ENCODE measurements around the gene TYW1. TPM values are rescaled to one million over a fixed set of nuclear protein-coding genes. Genes with fewer than 3 reads are reported as not detected.
"Not testable (repeated sequence)": the region's sequence is repeated elsewhere in the genome, so short reads cannot be mapped to it uniquely, and the experiment has no call there.

TYW1 gene
- total RNA-seq, 2 experiments from 2014 or later: 15.4 to 16.4 TPM

DNA sequence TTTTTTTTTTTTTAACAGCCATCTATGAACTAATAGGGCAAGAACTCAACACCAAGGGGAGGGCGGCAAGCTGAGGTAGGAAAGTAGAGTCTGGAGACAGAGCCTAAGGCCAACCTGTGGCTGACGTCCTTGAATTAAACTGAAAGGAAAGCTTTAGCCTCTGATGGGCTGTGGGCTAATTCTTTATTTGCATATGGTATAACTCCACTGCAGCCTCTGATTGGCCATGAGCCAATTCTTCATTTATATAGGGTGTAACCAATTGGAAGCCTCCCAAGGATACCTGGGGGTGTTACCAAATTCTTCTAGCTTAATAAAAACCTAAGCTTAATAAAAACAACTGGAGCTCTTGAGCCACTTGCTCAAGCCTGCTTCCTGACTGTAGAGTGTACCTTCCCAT is 10.3 kb downstream of the TYW1 start:
- CTCF ChIA-PET: no interaction called here
- H3K27ac Mint-ChIP-seq: no peak overlapping the region
- no peak for DNase-seq
- peaks cover 2% of the 10 kb centered on the region for H3K4me1 Mint-ChIP-seq
- no peak overlapping the region for H3K4me3 Mint-ChIP-seq
- H3K9me3 Mint-ChIP-seq: no peaks in the 10 kb centered on the region
- POLR2A ChIA-PET: no interaction called here
- H3K27me3 Mint-ChIP-seq: no peaks in the 10 kb centered on the region
- peaks cover 30% of the 10 kb centered on the region for H3K36me3 Mint-ChIP-seq (ENCODE audit: low read depth)

DNA sequence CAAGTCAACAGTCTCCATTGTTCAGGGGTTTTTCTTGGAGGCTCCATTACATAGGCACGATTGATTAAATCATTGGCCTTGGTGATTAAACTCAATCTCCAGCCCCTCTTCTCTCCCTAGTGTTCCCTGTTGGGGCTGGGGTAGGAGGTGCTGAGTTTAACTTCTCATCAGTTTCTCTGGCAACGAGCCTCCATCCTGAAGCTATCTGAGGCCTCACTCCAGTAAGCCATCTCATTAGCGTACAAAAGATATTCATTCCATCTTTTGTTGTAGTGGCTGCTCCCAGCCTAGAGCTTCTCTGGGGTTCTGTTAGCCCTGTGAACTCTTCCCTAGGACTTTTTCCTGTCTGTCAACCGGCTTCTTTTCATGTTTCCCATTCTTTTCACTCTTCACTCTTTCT is 11.6 kb downstream of the TYW1 start:
- POLR2A ChIA-PET: no interaction called here
- Mint-ChIP-seq H3K4me3 (no peak overlapping the region), H3K4me1 (peaks cover 2% of the 10 kb centered on the region), H3K9me3 (no peaks in the 10 kb centered on the region), H3K36me3 (ENCODE audit: low read depth) (peaks cover 32% of the 10 kb centered on the region), H3K27ac (no peak overlapping the region), H3K27me3 (no peaks in the 10 kb centered on the region)
- no peak for DNase-seq
- CTCF ChIA-PET: no interaction called here

DNA sequence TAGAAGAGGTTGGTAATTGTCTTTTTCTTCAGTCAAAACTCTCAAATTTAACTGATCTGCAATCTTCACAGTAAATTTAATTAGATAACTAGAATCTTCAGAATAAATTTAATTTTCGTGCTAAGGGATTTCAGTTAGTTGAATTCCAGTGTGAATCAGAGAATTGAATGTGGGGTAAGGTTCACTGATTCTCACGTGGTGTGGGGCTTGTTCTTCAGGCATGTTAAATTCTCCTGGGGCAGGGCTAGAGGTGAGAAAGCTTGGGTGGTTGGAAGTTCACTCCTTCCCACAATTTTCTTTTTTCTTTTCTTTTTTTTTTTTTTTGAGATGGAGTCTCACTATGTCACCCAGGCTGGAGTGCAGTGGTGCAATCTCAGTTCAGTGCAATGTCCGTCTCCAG is 13.0 kb downstream of the TYW1 start:
- DNase-seq, CTCF ChIA-PET, POLR2A ChIA-PET, H3K9me3 Mint-ChIP-seq, H3K27me3 Mint-ChIP-seq, H3K4me1 Mint-ChIP-seq, H3K27ac Mint-ChIP-seq, H3K4me3 Mint-ChIP-seq: not testable (repeated sequence)
- peaks cover 34% of the 10 kb centered on the region for H3K36me3 Mint-ChIP-seq (ENCODE audit: low read depth)

DNA sequence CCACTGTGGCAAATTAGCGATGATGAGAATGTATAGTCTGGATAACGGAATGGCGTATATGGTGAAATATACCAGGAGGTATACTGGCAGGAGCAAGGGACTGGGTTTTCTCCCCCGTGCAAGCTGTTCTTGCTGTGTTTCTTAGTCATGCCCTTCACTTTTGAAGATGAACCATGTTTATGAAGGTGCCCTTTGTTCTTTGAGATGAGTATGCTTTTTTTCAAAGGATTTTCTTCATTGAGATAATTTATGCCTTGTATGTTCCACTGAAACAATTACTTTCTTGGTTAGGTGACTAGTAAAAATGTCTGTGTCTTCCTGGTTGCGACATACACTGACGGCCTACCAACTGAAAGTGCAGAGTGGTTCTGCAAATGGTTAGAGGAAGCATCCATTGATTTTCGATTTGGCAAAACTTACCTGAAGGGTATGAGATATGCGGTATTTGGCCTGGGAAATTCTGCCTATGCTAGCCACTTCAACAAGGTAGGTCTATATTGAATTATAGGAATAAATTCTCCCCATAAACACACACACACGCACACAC is 17.5 kb downstream of the TYW1 start:
- peaks cover 31% of the 10 kb centered on the region for H3K36me3 Mint-ChIP-seq (ENCODE audit: low read depth)
- H3K4me1 Mint-ChIP-seq, DNase-seq, H3K27ac Mint-ChIP-seq, H3K27me3 Mint-ChIP-seq, H3K4me3 Mint-ChIP-seq, H3K9me3 Mint-ChIP-seq, POLR2A ChIA-PET: not testable (repeated sequence)
- CTCF ChIA-PET: interaction anchor here (0.6 kb wide), 1 partner anchor 18 kb away, joined by 3 read pairs; the partner anchor contains the start of gene TYW1

- H3K36me3 Mint-ChIP-seq (ENCODE audit: low read depth): peaks cover 45% of the 10 kb centered on the region
- H3K27ac Mint-ChIP-seq, DNase-seq, H3K27me3 Mint-ChIP-seq, H3K9me3 Mint-ChIP-seq, POLR2A ChIA-PET, H3K4me3 Mint-ChIP-seq, CTCF ChIA-PET: not testable (repeated sequence)
- peaks cover 12% of the 10 kb centered on the region for H3K4me1 Mint-ChIP-seq
These were observed 21.3 kb downstream of the TYW1 start for GRCh38 chr7:67017971-67018370.

DNA sequence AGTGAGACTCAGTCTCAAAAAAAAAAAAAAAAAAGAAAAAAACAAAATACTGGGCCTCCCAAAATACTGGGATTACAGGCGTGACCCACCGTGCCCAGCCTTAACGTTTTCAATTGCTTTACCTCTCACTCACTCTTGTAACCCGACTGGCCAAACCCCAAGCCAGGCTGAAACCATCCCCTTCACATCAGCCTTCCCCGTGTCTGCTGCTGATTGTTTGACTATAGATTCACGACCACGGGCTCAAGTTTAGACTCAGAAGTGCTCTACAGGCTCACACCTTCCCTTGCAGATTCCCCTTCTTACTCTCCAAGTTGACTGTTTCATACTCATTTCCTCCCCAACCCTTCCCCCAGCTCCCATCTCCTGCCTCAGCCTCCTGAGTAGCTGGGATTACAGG is 22.3 kb downstream of the TYW1 start:
- H3K36me3 Mint-ChIP-seq (ENCODE audit: low read depth): peaks cover 42% of the 10 kb centered on the region
- H3K4me3 Mint-ChIP-seq: no peak overlapping the region
- H3K4me1 Mint-ChIP-seq: peaks cover 12% of the 10 kb centered on the region
- ChIA-PET CTCF (no interaction called here), POLR2A (no interaction called here)
- H3K9me3 Mint-ChIP-seq: no peaks in the 10 kb centered on the region
- no peak for DNase-seq
- H3K27me3 Mint-ChIP-seq: no peaks in the 10 kb centered on the region
- H3K27ac Mint-ChIP-seq: peak overlapping the region; percentile 60

DNA sequence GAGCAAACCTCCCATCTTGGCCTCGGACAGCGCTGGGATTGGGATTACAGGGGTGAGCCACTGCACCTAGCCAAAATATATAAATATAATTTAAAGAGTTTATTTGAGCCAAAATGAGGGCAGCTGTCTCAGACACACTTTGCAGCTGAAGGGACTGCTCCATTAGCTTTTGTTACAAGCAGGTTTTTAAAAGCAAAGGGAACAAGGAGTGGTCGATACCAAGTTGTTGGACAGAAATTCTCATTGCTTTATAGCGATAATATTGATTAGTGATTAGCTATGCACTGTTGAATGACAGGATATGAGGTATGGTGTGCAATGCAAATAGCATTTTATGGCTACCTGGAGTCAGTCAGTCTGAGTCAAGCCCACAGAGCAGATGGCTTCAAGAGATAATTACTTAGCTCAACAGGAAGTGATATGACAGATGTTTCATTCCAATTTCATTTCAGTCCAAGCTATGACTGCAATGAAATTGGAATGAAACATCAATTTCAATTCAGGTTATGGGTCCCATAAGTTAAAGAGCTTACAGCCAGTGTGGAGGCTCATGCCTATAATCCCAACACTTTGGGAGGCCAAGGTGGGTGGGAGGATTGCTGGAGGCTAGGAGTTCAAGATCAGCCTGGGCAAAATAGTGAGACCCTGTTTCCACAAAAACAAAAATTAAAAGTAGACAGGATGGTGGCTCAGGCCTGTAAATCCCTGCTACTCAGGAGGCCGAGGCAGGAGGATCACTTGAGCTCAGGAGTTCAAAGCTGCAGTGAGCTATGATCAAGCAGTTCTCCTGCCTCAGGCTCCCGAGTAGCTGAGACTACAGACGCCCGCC is 23.1 kb downstream of the TYW1 start:
- Mint-ChIP-seq H3K9me3 (no peaks in the 10 kb centered on the region), H3K36me3 (ENCODE audit: low read depth) (peaks cover 37% of the 10 kb centered on the region), H3K27me3 (no peaks in the 10 kb centered on the region), H3K4me3 (no peak overlapping the region), H3K4me1 (peaks cover 12% of the 10 kb centered on the region), H3K27ac (no peak overlapping the region)
- CTCF ChIA-PET: interaction anchor here (0.6 kb wide), 1 partner anchor 18 kb away, joined by 3 read pairs; no protein-coding TSS in a partner anchor
- DNase-seq: no peak
- POLR2A ChIA-PET: no interaction called here

DNA sequence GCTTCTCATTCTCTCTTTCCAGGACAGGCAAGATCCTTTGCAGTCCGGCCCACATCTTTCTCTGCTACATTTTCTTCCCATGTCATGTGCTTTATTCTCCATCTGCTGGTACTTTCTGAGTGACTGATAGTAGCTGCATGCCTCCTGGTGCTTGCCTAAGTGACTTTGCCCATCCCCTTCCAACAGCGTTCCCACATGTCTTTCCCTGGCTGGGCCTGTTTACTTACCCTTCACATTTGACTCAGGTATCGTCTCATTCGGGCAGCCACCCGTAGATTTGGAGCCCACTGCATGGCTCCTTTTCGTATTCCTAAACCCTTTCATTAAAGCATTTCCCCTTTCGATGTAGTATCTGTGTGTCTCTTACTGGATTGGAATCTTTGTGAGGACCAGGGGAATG is 24.6 kb downstream of the TYW1 start:
- H3K4me1 Mint-ChIP-seq: peaks cover 12% of the 10 kb centered on the region
- peaks cover 40% of the 10 kb centered on the region for H3K36me3 Mint-ChIP-seq (ENCODE audit: low read depth)
- H3K27ac Mint-ChIP-seq: no peak overlapping the region
- H3K9me3 Mint-ChIP-seq: no peaks in the 10 kb centered on the region
- DNase-seq: no peak
- ChIA-PET CTCF (no interaction called here), POLR2A (interaction anchor here (0.6 kb wide), 1 partner anchor 228 kb away, joined by 3 read pairs; no protein-coding TSS in a partner anchor)
- no peak overlapping the region for H3K4me3 Mint-ChIP-seq
- H3K27me3 Mint-ChIP-seq: no peaks in the 10 kb centered on the region

GRCh38 chr7:67022511-67022910 is 25.9 kb downstream of the TYW1 start:
- peaks cover 38% of the 10 kb centered on the region for H3K36me3 Mint-ChIP-seq (ENCODE audit: low read depth)
- H3K27me3 Mint-ChIP-seq: no peaks in the 10 kb centered on the region
- no peak overlapping the region for H3K27ac Mint-ChIP-seq
- H3K4me3 Mint-ChIP-seq: no peak overlapping the region
- POLR2A ChIA-PET: interaction anchor here (0.6 kb wide), 1 partner anchor 601 kb away, joined by 3 read pairs; no protein-coding TSS in a partner anchor
- no peak for DNase-seq
- H3K4me1 Mint-ChIP-seq: peaks cover 12% of the 10 kb centered on the region
- CTCF ChIA-PET: no interaction called here
- no peaks in the 10 kb centered on the region for H3K9me3 Mint-ChIP-seq

GRCh38 chr7:67025459-67025858 is 28.8 kb downstream of the TYW1 start:
- H3K36me3 Mint-ChIP-seq (ENCODE audit: low read depth): peaks cover 44% of the 10 kb centered on the region
- CTCF ChIA-PET, POLR2A ChIA-PET: not testable (repeated sequence)

DNA sequence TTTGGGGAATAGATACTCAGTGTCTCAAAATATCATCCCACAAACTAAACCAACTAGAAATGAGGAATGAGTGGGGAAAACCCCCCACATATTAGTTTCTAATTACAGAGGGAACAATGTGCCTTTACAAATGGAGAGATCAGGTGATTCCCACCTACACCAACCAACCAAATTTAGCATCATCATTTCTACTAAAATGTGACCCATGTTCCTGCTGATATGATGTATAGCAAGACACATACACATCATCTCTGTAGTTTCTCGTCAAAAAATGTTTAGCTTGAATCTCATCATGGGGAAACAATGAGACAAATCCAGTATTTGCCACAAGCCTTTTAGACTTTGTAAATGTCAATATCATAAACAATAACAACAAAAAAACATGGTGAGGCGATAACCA is 35.1 kb downstream of the TYW1 start:
- Mint-ChIP-seq H3K36me3 (ENCODE audit: low read depth) (peaks cover 51% of the 10 kb centered on the region), H3K9me3 (peaks cover 15% of the 10 kb centered on the region)
- DNase-seq, H3K4me1 Mint-ChIP-seq, H3K27ac Mint-ChIP-seq, POLR2A ChIA-PET, H3K27me3 Mint-ChIP-seq, CTCF ChIA-PET, H3K4me3 Mint-ChIP-seq: not testable (repeated sequence)

More at GRCh38 chr7:67025459-67025858, 28.8 kb downstream of the TYW1 start:
- H3K4me3 Mint-ChIP-seq, H3K9me3 Mint-ChIP-seq, DNase-seq, H3K27ac Mint-ChIP-seq, H3K27me3 Mint-ChIP-seq, H3K4me1 Mint-ChIP-seq: not testable (repeated sequence)

GRCh38 chr7:67033251-67033650 is 36.6 kb downstream of the TYW1 start:
- Mint-ChIP-seq H3K27me3 (no peaks in the 10 kb centered on the region), H3K4me3 (no peak overlapping the region), H3K9me3 (peaks cover 15% of the 10 kb centered on the region), H3K27ac (no peak overlapping the region), H3K4me1 (no peaks in the 10 kb centered on the region), H3K36me3 (ENCODE audit: low read depth) (peaks cover 47% of the 10 kb centered on the region)
- no peak for DNase-seq
- POLR2A ChIA-PET: no interaction called here
- CTCF ChIA-PET: no interaction called here

GRCh38 chr7:67036432-67037395 is 40.1 kb downstream of the TYW1 start:
- H3K27ac Mint-ChIP-seq, H3K4me3 Mint-ChIP-seq, POLR2A ChIA-PET, DNase-seq, H3K27me3 Mint-ChIP-seq, H3K9me3 Mint-ChIP-seq, H3K4me1 Mint-ChIP-seq, CTCF ChIA-PET: not testable (repeated sequence)
- peaks cover 27% of the 10 kb centered on the region for H3K36me3 Mint-ChIP-seq (ENCODE audit: low read depth)
